Nephron (organoid): ENCODE results near the gene CACNA2D1.
A peak's percentile ranks its signal among the peaks of the same experiment; 100 is the strongest.

ENCODE experiments used
- H3K27ac Mint-ChIP-seq, 3 experiments: 2 replicates each; pipeline ENCODE4 v1.8.0; 2020; ENCODE audit warnings: mixed read lengths in 3 of 3, mild to moderate bottlenecking in 2 of 3, moderate library complexity in 1 of 3
- H3K27me3 Mint-ChIP-seq: 2 replicates; pipeline ENCODE4 v1.8.0; 2021; ENCODE audit warnings: low read depth, mild to moderate bottlenecking, moderate library complexity, mixed read lengths
- H3K36me3 Mint-ChIP-seq: 2 replicates; pipeline ENCODE4 v1.8.0; 2020; ENCODE audit warnings: low read depth, mixed read lengths
- H3K4me1 Mint-ChIP-seq: 2 replicates; pipeline ENCODE4 v1.8.0; 2020; ENCODE audit warnings: mixed read lengths
- H3K4me3 Mint-ChIP-seq, 3 experiments: 2 replicates each; pipeline ENCODE4 v1.8.0; 2020; ENCODE audit warnings: mild to moderate bottlenecking in 3 of 3, mixed read lengths in 3 of 3, moderate library complexity in 2 of 3
- H3K9me3 Mint-ChIP-seq: 2 replicates; pipeline ENCODE4 v1.8.0; 2020; ENCODE audit warnings: mixed read lengths
- CTCF ChIP-seq, 3 experiments: fragments of 200-600 bp; sonication (generic); IDR thresholded peaks; one replicate each; pipeline ENCODE4 v1.5.0; 2021; ENCODE audit warnings: antibody characterized with exemption in 3 of 3; ENCODE audit not compliant: unreplicated experiment in 3 of 3

The CACNA2D1 gene

GRCh38 chr7:81957517-81957916 lies 486.1 kb downstream of the CACNA2D1 start:
- peaks cover 12% of the 10 kb centered on the region for H3K36me3 Mint-ChIP-seq
- H3K27ac Mint-ChIP-seq = no peak overlapping the region
- TF ChIP-seq CTCF (IDR thresholded peaks at IDR 0.05; ENCODE audit: unreplicated experiment in 3 of 3) = no peak
- H3K9me3 Mint-ChIP-seq = no peaks in the 10 kb centered on the region
- H3K4me1 Mint-ChIP-seq = peaks cover 5% of the 10 kb centered on the region
- no peaks in the 10 kb centered on the region for H3K27me3 Mint-ChIP-seq
- H3K4me3 Mint-ChIP-seq = no peak overlapping the region

GRCh38 chr7:81956520-81956919 lies 487.1 kb downstream of the CACNA2D1 start:
- Mint-ChIP-seq H3K27me3 (no peaks in the 10 kb centered on the region), H3K9me3 (no peaks in the 10 kb centered on the region), H3K36me3 (peaks cover 8% of the 10 kb centered on the region), H3K4me3 (no peak overlapping the region), H3K4me1 (peaks cover 5% of the 10 kb centered on the region), H3K27ac (no peak overlapping the region)
- TF ChIP-seq CTCF (IDR thresholded peaks at IDR 0.05; ENCODE audit: unreplicated experiment in 3 of 3) = peak; percentile 36 to 53 (median 44)

- H3K27ac Mint-ChIP-seq = no peak overlapping the region
- H3K4me1 Mint-ChIP-seq = peaks cover 6% of the 10 kb centered on the region
- no peak for TF ChIP-seq CTCF (IDR thresholded peaks at IDR 0.05; ENCODE audit: unreplicated experiment in 3 of 3)
- no peak overlapping the region for H3K4me3 Mint-ChIP-seq
- H3K9me3 Mint-ChIP-seq = no peaks in the 10 kb centered on the region
- H3K36me3 Mint-ChIP-seq = peaks cover 5% of the 10 kb centered on the region
- no peaks in the 10 kb centered on the region for H3K27me3 Mint-ChIP-seq
Measured at GRCh38 chr7:81949306-81949705, 494.3 kb downstream of the CACNA2D1 start.

- peaks cover 5% of the 10 kb centered on the region for H3K4me1 Mint-ChIP-seq
- H3K4me3 Mint-ChIP-seq = no peak overlapping the region
- no peaks in the 10 kb centered on the region for H3K36me3 Mint-ChIP-seq
- TF ChIP-seq CTCF (IDR thresholded peaks at IDR 0.05; ENCODE audit: unreplicated experiment in 3 of 3) = no peak
- H3K27me3 Mint-ChIP-seq = no peaks in the 10 kb centered on the region
- no peaks in the 10 kb centered on the region for H3K9me3 Mint-ChIP-seq
- H3K27ac Mint-ChIP-seq = no peak overlapping the region
Measured at GRCh38 chr7:81944058-81944457, 499.5 kb downstream of the CACNA2D1 start.

- no peaks in the 10 kb centered on the region for H3K27me3 Mint-ChIP-seq
- no peaks in the 10 kb centered on the region for H3K9me3 Mint-ChIP-seq
- no peaks in the 10 kb centered on the region for H3K4me1 Mint-ChIP-seq
- no peak for TF ChIP-seq CTCF (IDR thresholded peaks at IDR 0.05; ENCODE audit: unreplicated experiment in 3 of 3)
- H3K4me3 Mint-ChIP-seq = no peak overlapping the region
- H3K27ac Mint-ChIP-seq = no peak overlapping the region
- no peaks in the 10 kb centered on the region for H3K36me3 Mint-ChIP-seq
Measured at GRCh38 chr7:81937091-81937490, 506.5 kb downstream of the CACNA2D1 start.

- Mint-ChIP-seq H3K9me3 (no peaks in the 10 kb centered on the region), H3K4me3 (no peak overlapping the region), H3K27me3 (no peaks in the 10 kb centered on the region), H3K36me3 (no peaks in the 10 kb centered on the region), H3K27ac (no peak overlapping the region), H3K4me1 (no peaks in the 10 kb centered on the region)
- no peak for TF ChIP-seq CTCF (IDR thresholded peaks at IDR 0.05; ENCODE audit: unreplicated experiment in 3 of 3)
Measured at GRCh38 chr7:81934596-81935301, 508.8 kb downstream of the CACNA2D1 start.
